Fibroblast of peridontal ligament (primary cell): ENCODE data around the gene GAB4.

ENCODE experiments used
- DNase-seq: peaks from one replicate; pipeline ENCODE4 v3.0.0-alpha.2; 2010; ENCODE audit errors: extremely low read depth

GAB4 gene

GRCh38 chr22:16987822-16988221 lies 20.2 kb downstream of the GAB4 start:
- no peak for DNase-seq

GRCh38 chr22:16975155-16975885 lies 32.7 kb downstream of the GAB4 start:
- no peak for DNase-seq

GRCh38 chr22:16974298-16975084 lies 33.5 kb downstream of the GAB4 start:
- no peak for DNase-seq

GRCh38 chr22:16973591-16974297 lies 34.3 kb downstream of the GAB4 start:
- no peak for DNase-seq

- no peak for DNase-seq
These were observed 35.7 kb downstream of the GAB4 start for GRCh38 chr22:16972311-16972710.

DNA sequence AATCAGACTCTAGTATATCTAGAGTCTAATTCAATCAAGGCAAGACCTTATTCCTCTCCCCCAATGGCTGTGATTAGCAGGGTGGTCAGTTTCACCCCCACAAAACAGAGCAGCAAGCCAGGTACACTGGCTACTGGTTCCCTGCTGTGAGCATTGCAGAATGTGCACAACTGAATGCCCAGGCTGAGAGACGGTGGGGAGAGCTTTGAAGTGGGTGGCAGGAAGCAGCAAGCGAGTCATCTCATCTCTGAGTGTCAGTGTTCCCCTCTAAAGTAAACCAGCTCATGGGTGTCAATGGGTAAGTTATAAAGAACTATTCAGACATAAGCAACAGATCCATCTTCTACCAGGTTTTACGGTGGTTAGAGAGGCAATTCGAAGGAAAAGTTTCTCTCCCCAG lies 37.6 kb downstream of the GAB4 start:
- DNase-seq = no peak

DNA sequence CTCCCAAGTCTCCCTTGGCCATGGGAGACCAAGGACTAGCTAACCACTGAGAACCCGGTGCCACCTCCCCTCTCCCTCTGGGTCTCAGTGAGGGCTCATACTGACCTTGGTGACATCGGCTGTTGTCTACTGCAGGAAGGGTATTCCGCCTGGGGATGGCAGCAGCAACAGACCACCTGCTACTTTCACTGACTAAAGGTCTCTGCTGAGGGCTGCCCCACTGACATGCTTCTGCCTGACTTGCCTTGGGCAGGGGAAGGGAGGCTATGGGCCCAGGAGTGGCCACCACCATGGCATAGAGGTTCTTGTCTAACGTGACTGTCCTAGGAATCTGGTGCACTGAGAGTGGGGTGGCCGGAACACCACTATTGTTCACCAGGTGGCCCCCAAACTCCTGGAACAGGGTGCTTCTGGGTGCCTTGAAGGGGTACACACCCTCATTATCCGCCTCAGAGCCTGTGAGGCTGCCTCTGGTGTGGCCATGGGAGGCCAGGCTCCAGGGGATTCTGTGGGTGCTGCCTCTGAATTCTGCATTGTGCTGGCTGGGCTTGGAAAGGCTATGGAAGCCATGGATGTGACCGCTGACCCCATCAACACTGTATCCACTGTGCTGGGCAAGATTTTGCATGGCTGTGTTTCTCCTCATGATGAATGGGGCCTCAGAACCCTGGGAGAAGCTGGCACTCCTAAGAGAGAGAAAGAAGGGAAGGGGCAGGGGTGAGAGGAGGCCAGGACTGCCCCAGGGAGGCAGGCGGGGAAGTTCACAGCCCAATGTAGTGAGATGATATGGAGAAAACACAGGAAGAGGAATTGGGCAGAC lies 38.3 kb downstream of the GAB4 start:
- no peak for DNase-seq

GRCh38 chr22:16968218-16968595 lies 39.8 kb downstream of the GAB4 start:
- DNase-seq = no peak

DNA sequence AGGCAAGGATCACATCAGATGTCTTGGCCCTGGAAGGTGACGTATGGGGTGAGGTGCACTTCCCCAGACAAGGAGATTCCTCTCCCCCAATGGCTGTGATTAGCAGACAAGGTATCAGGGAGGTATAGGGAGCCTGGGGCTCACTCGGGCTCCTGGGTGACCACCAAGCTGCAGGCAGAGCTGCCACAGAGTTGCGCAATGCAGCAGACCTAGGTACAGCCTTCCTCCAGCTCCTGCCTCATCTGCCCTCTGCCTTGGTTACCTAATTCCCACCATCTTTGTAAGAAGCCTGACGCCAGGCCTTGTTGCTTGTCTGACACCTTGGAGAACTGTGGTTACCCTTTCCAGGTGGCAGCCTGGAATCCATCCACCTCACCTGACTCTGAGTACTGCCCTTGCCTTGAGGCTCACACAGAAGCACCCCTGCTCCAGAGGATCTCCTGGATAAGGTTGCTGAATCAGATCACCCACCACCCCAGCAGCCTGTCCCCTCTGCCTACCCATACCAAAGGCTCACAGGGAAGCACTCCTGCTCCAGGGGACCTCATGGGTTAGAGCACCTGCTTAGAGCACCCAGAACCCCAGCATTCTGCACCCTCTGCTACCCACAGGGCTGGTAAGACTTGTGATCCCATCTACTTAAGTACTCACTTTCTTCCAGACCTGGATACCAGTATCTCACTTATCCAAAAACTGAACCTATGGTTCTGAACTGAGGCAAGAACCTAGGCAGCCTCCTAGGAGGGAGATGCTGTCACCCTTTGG lies 40.4 kb downstream of the GAB4 start:
- no peak for DNase-seq

GRCh38 chr22:16966251-16966650 lies 41.8 kb downstream of the GAB4 start:
- no peak for DNase-seq

DNA sequence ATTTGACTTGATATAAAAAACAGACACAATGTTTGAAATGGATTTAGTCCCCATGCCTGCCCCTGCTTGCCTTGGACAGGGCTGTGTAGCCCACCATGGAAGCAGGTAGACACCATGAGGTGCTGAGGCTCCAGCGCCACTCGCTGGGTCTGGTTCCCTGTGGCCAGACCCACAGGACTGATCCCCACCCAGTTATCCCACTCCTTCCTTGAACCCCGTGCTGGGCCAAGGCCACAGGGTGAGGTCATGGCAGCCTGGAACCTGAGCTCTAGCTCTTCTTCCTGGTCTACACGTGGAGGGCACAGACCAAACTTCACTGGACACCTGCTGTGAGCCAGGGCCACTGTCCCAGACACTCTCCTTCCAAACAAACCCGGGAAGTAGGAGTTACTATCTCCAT lies 42.5 kb downstream of the GAB4 start:
- DNase-seq = no peak

- DNase-seq = no peak
These were observed 42.9 kb downstream of the GAB4 start for GRCh38 chr22:16965083-16965482.

DNA sequence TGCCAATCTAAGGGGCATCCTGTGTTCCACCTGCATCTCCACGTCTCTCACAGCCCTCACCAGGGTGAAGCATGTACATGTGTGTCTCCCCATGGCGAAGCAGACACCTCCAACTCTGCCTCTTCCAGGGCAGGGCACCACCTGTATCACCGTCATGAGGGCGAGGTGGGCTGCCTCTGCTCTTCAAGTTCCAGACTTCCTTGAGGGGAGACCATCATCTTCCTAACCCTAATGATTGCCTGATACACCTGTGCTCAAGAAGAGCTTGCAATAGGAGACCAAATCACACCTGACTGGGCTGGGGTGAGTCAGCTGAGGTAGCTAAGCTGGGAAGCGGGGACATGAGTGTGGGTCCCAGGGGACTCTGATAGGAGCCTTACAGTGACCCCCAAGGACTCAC lies 43.7 kb downstream of the GAB4 start:
- DNase-seq = no peak

DNA sequence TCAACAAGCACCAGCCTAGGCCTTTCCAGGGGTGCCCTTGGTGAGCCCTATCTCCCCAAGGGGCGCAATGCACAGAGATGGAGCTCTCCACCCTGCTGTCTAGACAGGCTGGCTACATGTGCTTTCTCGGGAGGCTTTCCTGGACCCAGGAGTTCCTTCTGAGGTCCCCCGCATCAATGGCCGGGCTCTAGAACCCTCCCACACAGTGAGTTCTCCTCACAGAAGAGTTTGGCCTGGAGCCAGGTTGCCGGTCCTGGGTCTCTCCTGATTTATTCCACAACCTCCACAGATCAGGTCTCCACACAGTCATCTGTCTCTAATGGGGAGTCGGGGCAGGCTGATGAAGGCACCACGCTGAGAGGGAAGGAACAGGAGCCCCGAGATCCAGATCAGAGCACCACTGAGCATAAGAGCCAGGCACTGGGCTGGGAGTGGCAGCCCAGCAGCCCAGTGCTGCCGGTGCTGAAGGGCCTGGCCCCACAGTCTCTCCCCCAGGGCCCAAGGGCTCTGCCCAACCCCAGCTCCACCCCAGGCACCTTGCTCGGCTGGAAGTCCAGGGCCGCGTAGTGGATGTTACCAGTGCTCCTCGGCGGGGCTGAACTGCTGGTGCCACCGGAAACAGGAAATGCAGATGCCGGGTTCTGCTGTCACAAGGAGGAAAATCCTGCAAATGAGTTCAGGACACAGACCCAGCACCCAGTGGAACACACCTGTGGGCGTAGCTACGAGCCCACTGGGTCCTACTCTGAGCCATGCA lies 44.7 kb downstream of the GAB4 start:
- no peak for DNase-seq

DNA sequence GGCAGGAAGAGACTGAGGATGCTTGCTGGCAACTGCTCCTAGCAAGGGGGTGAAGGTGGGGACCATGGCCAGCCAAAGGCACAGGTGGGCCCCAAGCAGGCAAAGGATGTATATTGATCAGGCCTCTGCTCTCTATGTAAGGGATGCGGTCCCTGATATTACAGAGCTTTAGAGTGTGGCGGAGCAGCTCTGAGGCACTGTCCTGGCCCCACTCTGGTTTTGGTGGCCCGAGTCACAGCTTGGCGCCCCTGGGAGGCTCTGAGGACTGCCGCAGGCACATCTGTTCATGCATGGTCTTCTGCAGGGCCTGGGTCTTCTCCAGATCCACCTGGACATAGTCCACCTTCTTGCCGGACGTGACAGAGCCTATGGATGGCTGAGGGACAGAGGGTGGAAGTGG lies 45.5 kb downstream of the GAB4 start:
- DNase-seq = no peak

- no peak for DNase-seq
These were observed 46.4 kb downstream of the GAB4 start for GRCh38 chr22:16961477-16962186.

GRCh38 chr22:16960884-16961249 lies 47.2 kb downstream of the GAB4 start:
- DNase-seq = no peak

GRCh38 chr22:16960220-16960883 lies 47.7 kb downstream of the GAB4 start:
- DNase-seq = no peak

- DNase-seq = no peak
These were observed 48.6 kb downstream of the GAB4 start for GRCh38 chr22:16959345-16959930.
